ENCODE results near the gene DDX41. TPM values are rescaled to one million over a fixed set of nuclear protein-coding genes. Genes with fewer than 3 reads are reported as not detected.
A peak's percentile ranks its signal among the peaks of the same experiment; 100 is the strongest.

DDX41 gene
- total and polyA plus RNA-seq, 4 donors, result 67.1 to 126 (median 106) TPM

GRCh38 chr5:177477701-177478477 is 38.9 kb downstream of the DDX41 start:
- H3K9me3 ChIP-seq (ENCODE audit: control insufficient read depth, insufficient read depth, low read length), result no peaks in the 10 kb centered on the region
- DNase-seq (ENCODE audit: low read depth in 4 of 6, low spot score in 6 of 6), result no peak
- no peaks in the 10 kb centered on the region for H3K27me3 ChIP-seq (ENCODE audit: control insufficient read depth, insufficient read depth, low read length)
- no peak overlapping the region for H3K27ac ChIP-seq (ENCODE audit: low read depth, low read length)
- H3K4me3 ChIP-seq (ENCODE audit: low read depth, low read length), result no peak overlapping the region
- H3K4me1 ChIP-seq (ENCODE audit: control insufficient read depth, insufficient read depth, low read length), result peaks cover 31% of the 10 kb centered on the region
- peaks cover 14% of the 10 kb centered on the region for H3K36me3 ChIP-seq (ENCODE audit: control insufficient read depth, insufficient read depth, low read length)
- WGBS (ENCODE audit: insufficient coverage), result 86% methylated on average over 10 of the region's 13 CpGs

GRCh38 chr5:177476531-177477233 is 40.1 kb downstream of the DDX41 start:
- Histone ChIP-seq H3K9me3 (ENCODE audit: control insufficient read depth, insufficient read depth, low read length) (no peaks in the 10 kb centered on the region), H3K4me3 (ENCODE audit: low read depth, low read length) (no peak overlapping the region), H3K27ac (ENCODE audit: low read depth, low read length) (no peak overlapping the region), H3K27me3 (ENCODE audit: control insufficient read depth, insufficient read depth, low read length) (no peaks in the 10 kb centered on the region), H3K36me3 (ENCODE audit: control insufficient read depth, insufficient read depth, low read length) (peaks cover 16% of the 10 kb centered on the region), H3K4me1 (ENCODE audit: control insufficient read depth, insufficient read depth, low read length) (peaks cover 41% of the 10 kb centered on the region)
- no peak for DNase-seq (ENCODE audit: low read depth in 4 of 6, low spot score in 6 of 6)
- 87% methylated on average over 16 of the region's 18 CpGs for WGBS (ENCODE audit: insufficient coverage)

GRCh38 chr5:177475563-177476427 is 41.0 kb downstream of the DDX41 start:
- H3K27ac ChIP-seq (ENCODE audit: low read depth, low read length), result no peak overlapping the region
- WGBS (ENCODE audit: insufficient coverage), result 51% methylated on average over 3 of the region's 11 CpGs

GRCh38 chr5:177474846-177475562 is 41.8 kb downstream of the DDX41 start:
- Histone ChIP-seq H3K27ac (ENCODE audit: low read depth, low read length) (no peak overlapping the region), H3K9me3 (ENCODE audit: control insufficient read depth, insufficient read depth, low read length) (no peaks in the 10 kb centered on the region), H3K36me3 (ENCODE audit: control insufficient read depth, insufficient read depth, low read length) (peaks cover 29% of the 10 kb centered on the region), H3K4me3 (ENCODE audit: low read depth, low read length) (no peak overlapping the region), H3K4me1 (ENCODE audit: control insufficient read depth, insufficient read depth, low read length) (peaks cover 54% of the 10 kb centered on the region), H3K27me3 (ENCODE audit: control insufficient read depth, insufficient read depth, low read length) (no peaks in the 10 kb centered on the region)
- no peak for DNase-seq (ENCODE audit: low read depth in 4 of 6, low spot score in 6 of 6)
- 10% methylated on average over 1 of the region's 4 CpGs for WGBS (ENCODE audit: insufficient coverage)

More at GRCh38 chr5:177475563-177476427, 41.0 kb downstream of the DDX41 start:
- Histone ChIP-seq H3K4me1 (ENCODE audit: control insufficient read depth, insufficient read depth, low read length) (peaks cover 50% of the 10 kb centered on the region), H3K9me3 (ENCODE audit: control insufficient read depth, insufficient read depth, low read length) (no peaks in the 10 kb centered on the region), H3K36me3 (ENCODE audit: control insufficient read depth, insufficient read depth, low read length) (peaks cover 21% of the 10 kb centered on the region), H3K4me3 (ENCODE audit: low read depth, low read length) (no peak overlapping the region), H3K27me3 (ENCODE audit: control insufficient read depth, insufficient read depth, low read length) (no peaks in the 10 kb centered on the region)
- no peak for DNase-seq (ENCODE audit: low read depth in 4 of 6, low spot score in 6 of 6)

- peaks cover 36% of the 10 kb centered on the region for H3K36me3 ChIP-seq (ENCODE audit: control insufficient read depth, insufficient read depth, low read length)
- DNase-seq (ENCODE audit: low read depth in 4 of 6, low spot score in 6 of 6), result no peak
- H3K27me3 ChIP-seq (ENCODE audit: control insufficient read depth, insufficient read depth, low read length), result no peaks in the 10 kb centered on the region
- 31% methylated on average over 7 of the region's 7 CpGs for WGBS (ENCODE audit: insufficient coverage)
- no peak overlapping the region for H3K4me3 ChIP-seq (ENCODE audit: low read depth, low read length)
- H3K9me3 ChIP-seq (ENCODE audit: control insufficient read depth, insufficient read depth, low read length), result no peaks in the 10 kb centered on the region
- H3K27ac ChIP-seq (ENCODE audit: low read depth, low read length), result no peak overlapping the region
- peaks cover 54% of the 10 kb centered on the region for H3K4me1 ChIP-seq (ENCODE audit: control insufficient read depth, insufficient read depth, low read length)
These were observed 42.7 kb downstream of the DDX41 start for GRCh38 chr5:177474002-177474476.

GRCh38 chr5:177473443-177474001 is 43.2 kb downstream of the DDX41 start, which contains the start of gene DBN1:
DBN1 (minus strand) TSS chr5:177473634; CDS start chr5:177473521, 113 bp downstream.
- Histone ChIP-seq H3K9me3 (ENCODE audit: control insufficient read depth, insufficient read depth, low read length) (no peaks in the 10 kb centered on the region), H3K36me3 (ENCODE audit: control insufficient read depth, insufficient read depth, low read length) (peaks cover 40% of the 10 kb centered on the region), H3K4me3 (ENCODE audit: low read depth, low read length) (peak within 1 kb of the TSS; percentile 67), H3K27ac (ENCODE audit: low read depth, low read length) (peak within 1 kb of the TSS; percentile 35), H3K4me1 (ENCODE audit: control insufficient read depth, insufficient read depth, low read length) (peaks cover 54% of the 10 kb centered on the region), H3K27me3 (ENCODE audit: control insufficient read depth, insufficient read depth, low read length) (no peaks in the 10 kb centered on the region)
- DNase-seq (ENCODE audit: low read depth in 4 of 6, low spot score in 6 of 6), result peak in 2 of 6 donors; percentile 92
- 0% methylated on average over 57 of the region's 69 CpGs for WGBS (ENCODE audit: insufficient coverage)

GRCh38 chr5:177472460-177473442 is 44.0 kb downstream of the DDX41 start:
- H3K27me3 ChIP-seq (ENCODE audit: control insufficient read depth, insufficient read depth, low read length), result no peaks in the 10 kb centered on the region
- H3K9me3 ChIP-seq (ENCODE audit: control insufficient read depth, insufficient read depth, low read length), result no peaks in the 10 kb centered on the region
- peaks cover 48% of the 10 kb centered on the region for H3K36me3 ChIP-seq (ENCODE audit: control insufficient read depth, insufficient read depth, low read length)
- H3K4me3 ChIP-seq (ENCODE audit: low read depth, low read length), result peak overlapping the region; percentile 67
- peak in 2 of 6 donors; percentile 79 for DNase-seq (ENCODE audit: low read depth in 4 of 6, low spot score in 6 of 6)
- H3K27ac ChIP-seq (ENCODE audit: low read depth, low read length), result peak overlapping the region; percentile 35
- H3K4me1 ChIP-seq (ENCODE audit: control insufficient read depth, insufficient read depth, low read length), result peaks cover 54% of the 10 kb centered on the region
- under 1% methylated on average over 92 of the region's 93 CpGs for WGBS (ENCODE audit: insufficient coverage)
